LNCAP (cell line): ENCODE results near the gene ZBTB3.

Experiments used
- TF ChIP-seq, protein P1 (sequence below): fragments of 450-650 bp; IDR thresholded peaks from 2 replicates; pipeline ENCODE4 v1.5.1; 2017; ENCODE audit warnings: mild to moderate bottlenecking

The ZBTB3 gene

GRCh38 chr11:62726915-62727164, 27.1 kb downstream of the ZBTB3 start:
- TF ChIP-seq, protein P1, sequence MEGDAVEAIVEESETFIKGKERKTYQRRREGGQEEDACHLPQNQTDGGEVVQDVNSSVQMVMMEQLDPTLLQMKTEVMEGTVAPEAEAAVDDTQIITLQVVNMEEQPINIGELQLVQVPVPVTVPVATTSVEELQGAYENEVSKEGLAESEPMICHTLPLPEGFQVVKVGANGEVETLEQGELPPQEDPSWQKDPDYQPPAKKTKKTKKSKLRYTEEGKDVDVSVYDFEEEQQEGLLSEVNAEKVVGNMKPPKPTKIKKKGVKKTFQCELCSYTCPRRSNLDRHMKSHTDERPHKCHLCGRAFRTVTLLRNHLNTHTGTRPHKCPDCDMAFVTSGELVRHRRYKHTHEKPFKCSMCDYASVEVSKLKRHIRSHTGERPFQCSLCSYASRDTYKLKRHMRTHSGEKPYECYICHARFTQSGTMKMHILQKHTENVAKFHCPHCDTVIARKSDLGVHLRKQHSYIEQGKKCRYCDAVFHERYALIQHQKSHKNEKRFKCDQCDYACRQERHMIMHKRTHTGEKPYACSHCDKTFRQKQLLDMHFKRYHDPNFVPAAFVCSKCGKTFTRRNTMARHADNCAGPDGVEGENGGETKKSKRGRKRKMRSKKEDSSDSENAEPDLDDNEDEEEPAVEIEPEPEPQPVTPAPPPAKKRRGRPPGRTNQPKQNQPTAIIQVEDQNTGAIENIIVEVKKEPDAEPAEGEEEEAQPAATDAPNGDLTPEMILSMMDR: no peak

DNA sequence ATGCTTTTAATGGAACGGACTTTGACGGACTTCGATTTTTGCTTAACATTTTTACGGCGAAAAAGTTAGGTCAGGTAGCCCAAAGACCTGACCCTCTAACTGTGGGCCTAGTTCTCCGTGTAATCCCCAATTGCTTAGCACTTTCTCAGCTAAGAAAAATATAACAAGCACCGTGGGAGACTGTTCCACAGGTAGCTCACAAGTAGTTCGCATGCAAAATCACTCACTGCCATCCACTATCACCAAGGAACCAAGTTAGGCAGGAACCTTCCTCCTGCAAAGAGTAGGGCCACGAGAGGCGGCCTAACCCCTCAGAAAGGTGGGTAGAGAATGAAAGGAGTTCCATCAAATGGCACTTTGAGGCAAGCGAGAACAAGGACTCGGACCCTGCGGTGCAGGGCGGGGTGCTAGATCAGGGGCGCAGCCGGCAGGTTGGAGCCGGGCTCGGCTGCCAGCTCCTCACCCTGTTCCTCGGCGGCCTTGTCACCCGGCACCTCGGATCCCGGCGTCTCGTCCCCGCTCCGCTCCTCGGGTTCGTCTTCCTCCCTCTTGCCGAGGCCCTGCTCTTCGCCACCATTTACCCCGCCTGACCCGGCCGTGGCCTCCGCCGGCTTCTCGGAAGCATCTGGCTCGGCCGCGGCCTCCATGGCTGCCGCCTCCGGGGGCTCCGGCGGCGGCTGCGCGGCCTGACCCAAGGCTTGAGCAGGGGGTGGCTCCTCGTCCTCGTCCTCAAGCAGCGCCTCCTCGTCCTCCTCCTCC, 27.6 kb downstream of the ZBTB3 start:
- TF ChIP-seq, protein P1: no peak

DNA sequence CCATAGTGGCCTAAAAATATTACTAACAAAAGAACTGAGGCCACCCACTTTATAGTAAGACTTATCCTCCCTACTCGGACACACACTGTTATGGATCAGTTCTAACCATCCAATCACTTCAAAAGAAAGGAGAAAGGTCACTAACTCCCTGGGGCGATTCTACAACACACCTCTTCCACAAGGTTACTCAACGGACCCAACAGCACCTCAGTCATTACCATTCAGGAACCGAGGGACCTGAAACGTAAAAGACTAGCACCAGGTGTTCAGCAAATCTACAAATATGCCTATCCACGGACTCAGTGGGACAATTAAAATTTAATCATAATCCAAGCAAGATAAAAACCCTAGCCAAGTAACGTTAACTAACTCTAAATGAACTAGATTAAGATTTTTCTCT, 28.3 kb downstream of the ZBTB3 start:
- TF ChIP-seq, protein P1: no peak

GRCh38 chr11:62724171-62724570, 29.8 kb downstream of the ZBTB3 start:
- TF ChIP-seq, protein P1: no peak

- TF ChIP-seq, protein P1: no peak
Measured at GRCh38 chr11:62721994-62722393, 32.0 kb downstream of the ZBTB3 start.

DNA sequence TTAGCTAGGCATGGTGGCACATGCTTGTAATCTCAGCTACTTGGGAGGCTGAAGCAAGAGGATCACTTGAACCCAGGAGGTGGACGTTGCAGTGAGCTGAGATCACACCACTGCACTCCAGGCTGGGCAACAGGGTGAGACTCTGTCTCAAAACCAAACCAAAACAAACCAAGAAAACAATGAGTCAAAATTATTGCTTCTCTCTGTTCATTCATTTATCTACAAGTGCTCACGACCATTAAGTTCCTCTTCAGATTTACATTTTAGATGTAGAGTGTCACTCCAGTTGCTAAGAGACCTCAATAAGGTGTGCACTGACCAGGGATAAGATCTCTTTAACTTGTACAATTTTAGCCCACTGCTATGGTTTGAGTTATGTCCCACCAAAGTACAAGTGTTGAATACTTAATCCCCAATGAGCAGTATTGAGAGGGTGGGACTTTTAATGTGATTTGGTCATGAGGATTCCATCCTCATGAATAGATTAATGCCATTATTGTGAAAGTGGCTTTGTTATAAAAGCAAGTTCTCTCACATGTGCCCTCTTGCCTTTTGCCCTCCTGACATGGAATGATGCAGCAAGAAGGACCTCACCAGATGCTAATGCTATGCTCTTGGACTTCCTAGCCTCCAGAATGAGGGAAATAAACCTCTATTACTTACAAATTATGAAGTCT, 34.5 kb downstream of the ZBTB3 start:
- TF ChIP-seq, protein P1: no peak

DNA sequence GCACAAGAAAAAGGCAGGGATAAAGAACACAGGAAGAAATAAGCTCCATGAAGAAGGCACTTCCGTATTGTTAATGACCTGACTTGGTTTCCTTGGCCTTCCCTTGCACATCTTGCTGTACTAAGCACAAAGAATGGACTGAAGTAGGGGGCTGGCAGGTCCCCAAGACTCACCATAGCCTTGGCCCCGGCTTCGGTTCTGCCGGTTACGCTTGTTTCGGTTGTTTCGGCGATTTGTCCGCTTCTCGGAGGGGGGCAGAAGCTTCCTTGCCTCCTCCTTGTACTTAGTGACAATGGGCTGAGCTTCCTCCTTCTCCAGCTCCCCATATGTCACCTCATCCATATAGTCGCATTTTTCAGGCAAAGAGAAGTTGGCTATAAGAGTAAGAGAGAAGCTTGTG, 37.1 kb downstream of the ZBTB3 start:
- TF ChIP-seq, protein P1: no peak
